Neural cell (in vitro differentiated cells): ENCODE measurements around the gene PLA2G4B. TPM values are rescaled to one million over a fixed set of nuclear protein-coding genes. Genes with fewer than 3 reads are reported as not detected.

Source experiments
- H2AFZ ChIP-seq: fragments of 200-600, 300-800 bp; sonication (generic), shearing (Covaris generic); 2 replicates; pipeline ENCODE4 v1.6.0; 2014; ENCODE audit warnings: low read depth, mild to moderate bottlenecking, antibody characterized with exemption, low read length, moderate library complexity
- H3F3A ChIP-seq: fragments of 200-600 bp; shearing (Covaris generic); 2 replicates; pipeline ENCODE4 v1.6.1; 2016; ENCODE audit warnings: mild to moderate bottlenecking, moderate library complexity, mixed read lengths, antibody characterized with exemption, low read length; ENCODE audit not compliant: insufficient read depth, poor library complexity, severe bottlenecking
- H3K27ac ChIP-seq: fragments of 200-600, 300-800 bp; sonication (generic), shearing (Covaris generic); 2 replicates; pipeline ENCODE4 v1.5.1; 2014; ENCODE audit warnings: mild to moderate bottlenecking, low read length, moderate library complexity
- H3K27me3 ChIP-seq: fragments of 300-800, 200-600 bp; sonication (generic), shearing (Covaris generic); 2 replicates; pipeline ENCODE4 v1.6.0; 2014; ENCODE audit warnings: mild to moderate bottlenecking, low read depth, low read length, moderate library complexity; ENCODE audit not compliant: insufficient read depth
- H3K36me3 ChIP-seq: fragments of 300-800, 200-600 bp; sonication (generic), shearing (Covaris generic); 2 replicates; pipeline ENCODE4 v1.5.1; 2014; ENCODE audit warnings: mild to moderate bottlenecking, antibody characterized with exemption, low read length, moderate library complexity; ENCODE audit not compliant: insufficient read depth
- H3K4me2 ChIP-seq: fragments of 300-800, 200-600 bp; sonication (generic), shearing (Covaris generic); 2 replicates; pipeline ENCODE4 v1.6.0; 2014; ENCODE audit warnings: mild to moderate bottlenecking, low read length
- H3K4me3 ChIP-seq: fragments of 300-800, 200-600 bp; sonication (generic), shearing (Covaris generic); 2 replicates; pipeline ENCODE4 v1.5.1; 2014; ENCODE audit warnings: mild to moderate bottlenecking, low read length, moderate library complexity
- H3K79me2 ChIP-seq: fragments of 200-600 bp; shearing (Covaris generic); replicated peaks from 2 replicates; pipeline ENCODE4 v1.6.0; 2014; ENCODE audit warnings: mild to moderate bottlenecking, low read length, moderate library complexity; ENCODE audit not compliant: insufficient read depth
- H3K9ac ChIP-seq: fragments of 300-800, 200-600 bp; sonication (generic), shearing (Covaris generic); 2 replicates; pipeline ENCODE4 v1.6.1; 2016; ENCODE audit warnings: mild to moderate bottlenecking, low read length, mixed read lengths
- H3K9me2 ChIP-seq: fragments of 200-600 bp; shearing (Covaris generic); 2 replicates; pipeline ENCODE4 v1.6.1; 2016; ENCODE audit warnings: mild to moderate bottlenecking, low read length, mixed read lengths; ENCODE audit not compliant: insufficient read depth
- H3K9me3 ChIP-seq: fragments of 200-600, 300-800 bp; sonication (generic), shearing (Covaris generic); 2 replicates; pipeline ENCODE4 v1.6.1; 2016; ENCODE audit warnings: mild to moderate bottlenecking, mixed run types, low read length, moderate library complexity, mixed read lengths
- H4K20me1 ChIP-seq: fragments of 200-600 bp; shearing (Covaris generic); 2 replicates; pipeline ENCODE4 v1.6.1; 2016; ENCODE audit warnings: mild to moderate bottlenecking, mixed run types; ENCODE audit not compliant: insufficient read depth
- CTCF ChIP-seq: fragments of 450-650 bp; IDR thresholded peaks from 2 replicates; pipeline ENCODE4 v1.5.1; 2014; ENCODE audit warnings: antibody characterized with exemption, mild to moderate bottlenecking, moderate library complexity; ENCODE audit not compliant: poor library complexity, severe bottlenecking
- EP300 ChIP-seq: fragments of 450-650 bp; conservative IDR thresholded peaks from 2 replicates; pipeline ENCODE4 v1.6.1; 2014; ENCODE audit warnings: antibody characterized with exemption, mild to moderate bottlenecking, moderate library complexity; ENCODE audit not compliant: poor library complexity, severe bottlenecking
- EZH2 ChIP-seq: fragments of 200-600, 300-800 bp; shearing (Covaris generic), sonication (generic); IDR thresholded peaks from 2 replicates; pipeline ENCODE4 v1.6.1; 2014; ENCODE audit warnings: antibody characterized with exemption, low read length, borderline replicate concordance, mild to moderate bottlenecking; ENCODE audit not compliant: insufficient read depth, poor library complexity, severe bottlenecking
- MXI1 ChIP-seq: fragments of 450-650 bp; conservative IDR thresholded peaks from 2 replicates; pipeline ENCODE4 v1.6.1; 2014; ENCODE audit warnings: antibody characterized with exemption, mild to moderate bottlenecking; ENCODE audit not compliant: poor library complexity, severe bottlenecking
- POLR2AphosphoS5 ChIP-seq: IDR thresholded peaks from 2 replicates; pipeline ENCODE4 v1.6.1; 2012
- RAD21 ChIP-seq: fragments of 450-650 bp; conservative IDR thresholded peaks from 2 replicates; pipeline ENCODE4 v1.6.1; 2014; ENCODE audit warnings: antibody characterized with exemption, mild to moderate bottlenecking, moderate library complexity
- REST ChIP-seq: IDR thresholded peaks from 2 replicates; pipeline ENCODE4 v1.6.1; 2012; ENCODE audit warnings: borderline replicate concordance
- SMC3 ChIP-seq: fragments of 450-650 bp; conservative IDR thresholded peaks from 2 replicates; pipeline ENCODE4 v1.6.1; 2014; ENCODE audit warnings: antibody characterized with exemption, mild to moderate bottlenecking, moderate library complexity; ENCODE audit not compliant: poor library complexity
- TAF1 ChIP-seq: IDR thresholded peaks from 2 replicates; pipeline ENCODE4 v1.6.1; 2012; ENCODE audit warnings: low read depth
- polyA plus RNA-seq: library from polyadenylated mRNA; depleted of rRNA; stranded (reverse); fragments of >200 nt; gene quantifications from 2 replicates; pipeline ENCODE4 v1.2.3, GENCODE V29; 2014

PLA2G4B gene
- polyA plus RNA-seq, 1 donor from 2014 or later: 11.3 TPM

- H3K9ac ChIP-seq: no peak overlapping the region
- H3F3A ChIP-seq: no peaks in the 10 kb centered on the region
- H3K79me2 ChIP-seq: no peaks in the 10 kb centered on the region
- no peak overlapping the region for H2AFZ ChIP-seq
- no peaks in the 10 kb centered on the region for H3K9me2 ChIP-seq
- H3K4me2 ChIP-seq: no peak overlapping the region
- H3K36me3 ChIP-seq: no peaks in the 10 kb centered on the region
- peaks cover 27% of the 10 kb centered on the region for H3K27me3 ChIP-seq
- no peaks in the 10 kb centered on the region for H4K20me1 ChIP-seq
- TF ChIP-seq TAF1 (no peak), EP300 (no peak), EZH2 (no peak), MXI1 (no peak), SMC3 (no peak), CTCF (no peak), POLR2AphosphoS5 (no peak), RAD21 (no peak), REST (no peak)
- no peak overlapping the region for H3K4me3 ChIP-seq
- no peaks in the 10 kb centered on the region for H3K9me3 ChIP-seq
- no peak overlapping the region for H3K27ac ChIP-seq
Observed at GRCh38 chr15:41880156-41880877, 41.7 kb downstream of the PLA2G4B start.

GRCh38 chr15:41881086-41881485 lies 42.4 kb downstream of the PLA2G4B start:
- no peak for TF ChIP-seq EZH2
- TF ChIP-seq RAD21: no peak
- no peak for TF ChIP-seq SMC3
- no peak for TF ChIP-seq REST
- no peak for TF ChIP-seq MXI1
- TF ChIP-seq EP300: no peak
- no peak for TF ChIP-seq TAF1
- TF ChIP-seq CTCF: no peak
- no peak for TF ChIP-seq POLR2AphosphoS5
- H3K27ac ChIP-seq: no peak overlapping the region
- H3K79me2 ChIP-seq: no peaks in the 10 kb centered on the region
- H3K4me2 ChIP-seq: no peak overlapping the region
- no peaks in the 10 kb centered on the region for H3K9me3 ChIP-seq
- no peak overlapping the region for H3K4me3 ChIP-seq
- H3F3A ChIP-seq: no peaks in the 10 kb centered on the region
- H3K36me3 ChIP-seq: no peaks in the 10 kb centered on the region
- H3K9ac ChIP-seq: no peak overlapping the region
- no peaks in the 10 kb centered on the region for H4K20me1 ChIP-seq
- no peak overlapping the region for H2AFZ ChIP-seq
- no peaks in the 10 kb centered on the region for H3K9me2 ChIP-seq
- H3K27me3 ChIP-seq: peaks cover 27% of the 10 kb centered on the region
